Suppressor macrophage treated with lipopolysaccharide for 4 hours (primary cell): Measurements from ENCODE around the gene POMC.
"Not testable (repeated sequence)": the region's sequence is repeated elsewhere in the genome, so short reads cannot be mapped to it uniquely, and the experiment has no call there.

Experiments used
- DNase-seq: peaks from one replicate; pipeline ENCODE4 v3.0.0-alpha.2; 2020

The POMC gene

GRCh38 chr2:25168256-25169072 lies at the start of gene POMC:
Gene POMC (minus strand): TSS chr2:25168580. CDS start chr2:25164772, 3,808 bp downstream.
- DNase-seq, result peak; percentile 35

- DNase-seq, result no peak
Measured at GRCh38 chr2:25218100-25218499, 49.7 kb upstream of the POMC start.

GRCh38 chr2:25215948-25216679 lies 47.7 kb upstream of the POMC start:
- DNase-seq, result peak; percentile 40

GRCh38 chr2:25215232-25215631 lies 46.9 kb upstream of the POMC start:
- no peak for DNase-seq

- DNase-seq, result no peak
Measured at GRCh38 chr2:25213229-25213628, 44.8 kb upstream of the POMC start.

GRCh38 chr2:25210923-25211322 lies 42.5 kb upstream of the POMC start:
- not testable (repeated sequence) for DNase-seq

- peak; percentile 64 for DNase-seq
Measured at GRCh38 chr2:25207078-25207545, 38.7 kb upstream of the POMC start.

- DNase-seq, result no peak
Measured at GRCh38 chr2:25204190-25204838, 35.9 kb upstream of the POMC start.

GRCh38 chr2:25202275-25202674 lies 33.9 kb upstream of the POMC start:
- peak; percentile 27 for DNase-seq

- DNase-seq, result no peak
Measured at GRCh38 chr2:25201794-25202193, 33.4 kb upstream of the POMC start.

GRCh38 chr2:25201265-25201664 lies 32.9 kb upstream of the POMC start:
- no peak for DNase-seq

GRCh38 chr2:25198576-25198975 lies 30.2 kb upstream of the POMC start:
- DNase-seq, result no peak

GRCh38 chr2:25198209-25198525 lies 29.8 kb upstream of the POMC start:
- DNase-seq, result no peak

- no peak for DNase-seq
Measured at GRCh38 chr2:25197336-25198208, 29.2 kb upstream of the POMC start.

GRCh38 chr2:25194576-25195122 lies 26.3 kb upstream of the POMC start:
- no peak for DNase-seq

- DNase-seq, result no peak
Measured at GRCh38 chr2:25190536-25190935, 22.2 kb upstream of the POMC start.

GRCh38 chr2:25188405-25188804 lies 20.0 kb upstream of the POMC start:
- DNase-seq, result no peak

GRCh38 chr2:25187729-25188350 lies 19.5 kb upstream of the POMC start:
- no peak for DNase-seq

- no peak for DNase-seq
Measured at GRCh38 chr2:25184254-25184653, 15.9 kb upstream of the POMC start.

- DNase-seq, result no peak
Measured at GRCh38 chr2:25178976-25179375, 10.6 kb upstream of the POMC start.

- DNase-seq, result no peak
Measured at GRCh38 chr2:25177211-25177611, 8.8 kb upstream of the POMC start.
